GM18909 (cell line): ENCODE results near the gene CBY1.

Experiments
- ATAC-seq: cut with Tn5 transposase; IDR thresholded peaks from one replicate; pipeline ENCODE4 v1.9.1; 2021; ENCODE audit warnings: mild to moderate bottlenecking; ENCODE audit not compliant: unreplicated experiment, poor library complexity

CBY1 gene

DNA sequence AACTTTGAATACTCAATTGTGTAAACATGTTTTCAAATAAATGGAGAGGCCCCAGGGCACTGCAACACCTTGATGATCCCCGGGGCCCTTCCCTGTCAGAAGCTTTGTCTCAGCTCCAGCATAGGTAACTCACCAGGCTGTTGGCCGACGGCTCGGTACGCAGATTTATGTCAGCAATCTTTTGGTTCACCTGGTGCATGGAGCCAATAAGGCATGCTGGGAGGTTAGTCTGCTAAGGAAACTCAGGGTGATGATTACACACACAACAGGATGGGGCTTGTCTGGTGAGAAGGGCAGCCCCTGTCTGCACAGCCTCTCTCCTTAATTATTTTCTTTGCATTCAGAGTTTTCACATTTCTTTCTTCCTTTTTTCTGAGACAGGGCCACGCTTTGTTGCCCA, 11.0 kb upstream of the CBY1 start:
- no peak for ATAC-seq

DNA sequence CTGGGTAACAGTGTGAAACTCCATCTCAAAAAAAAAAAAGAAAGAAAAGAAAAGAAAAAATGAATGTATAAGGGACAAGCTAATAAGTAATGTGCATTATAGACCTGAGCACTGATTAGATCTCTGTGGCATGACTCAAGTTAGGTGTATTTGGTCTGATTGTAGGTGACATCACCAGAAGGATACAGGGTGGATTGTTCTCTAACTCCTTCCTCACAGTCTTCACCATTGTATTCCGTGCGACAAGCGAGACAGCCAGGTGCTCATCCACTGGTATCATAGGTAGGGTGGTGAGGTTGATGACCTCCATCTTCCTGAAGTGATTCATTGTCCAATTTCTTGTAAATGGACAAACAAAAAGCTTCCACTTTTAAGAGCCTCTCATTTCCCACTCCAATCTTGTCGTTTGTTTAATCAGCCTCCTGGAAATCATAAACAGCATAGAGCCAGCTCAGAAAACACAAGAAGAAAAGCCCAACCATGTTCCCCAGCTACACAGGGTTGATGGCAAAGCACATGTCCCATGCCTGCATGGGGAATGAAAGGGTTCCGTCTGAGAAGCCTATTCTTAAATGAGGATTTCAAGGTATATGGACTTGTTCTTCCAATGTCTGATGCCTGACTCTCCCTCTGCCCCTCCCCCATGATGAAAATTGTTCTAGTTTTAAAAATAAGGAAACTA, 6.5 kb upstream of the CBY1 start:
- ATAC-seq = no peak

DNA sequence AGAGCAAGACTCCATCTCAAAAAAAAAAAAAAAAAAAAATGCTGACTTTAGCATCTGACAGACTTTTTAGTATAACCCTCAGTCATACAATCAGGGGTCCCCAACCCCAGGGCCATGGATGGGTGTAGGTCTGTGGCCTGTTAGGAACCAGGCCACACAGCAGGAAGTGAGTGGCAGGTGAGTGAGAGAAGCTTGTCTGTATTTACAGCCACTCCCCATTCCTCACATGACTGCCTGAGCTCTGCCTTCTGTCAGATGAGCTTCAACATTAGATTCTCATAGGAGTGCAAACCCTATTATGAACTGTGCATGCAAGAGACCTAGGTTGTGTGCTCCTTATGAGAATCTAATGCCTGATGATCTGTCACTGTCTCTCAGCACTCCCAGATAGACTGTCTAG, 3.6 kb upstream of the CBY1 start:
- ATAC-seq = no peak

DNA sequence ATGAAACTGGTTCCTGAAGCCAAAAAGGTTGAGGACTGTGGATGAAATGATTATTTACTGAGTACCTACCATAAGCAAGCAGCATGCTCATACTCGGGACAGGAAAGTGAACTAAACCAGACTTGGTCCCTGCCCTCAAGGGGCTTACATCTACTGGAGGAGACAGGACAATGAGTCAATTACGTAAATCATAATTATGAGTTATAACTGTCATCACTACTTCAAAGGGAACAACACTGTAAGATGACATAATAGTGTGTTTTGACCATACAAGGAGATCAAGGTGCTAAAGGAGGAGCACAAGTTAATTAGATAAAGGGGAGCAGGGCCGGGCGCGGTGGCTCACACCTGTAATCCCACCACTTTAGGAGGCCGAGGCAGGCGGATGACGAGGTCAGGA, 2.7 kb upstream of the CBY1 start:
- no peak for ATAC-seq

DNA sequence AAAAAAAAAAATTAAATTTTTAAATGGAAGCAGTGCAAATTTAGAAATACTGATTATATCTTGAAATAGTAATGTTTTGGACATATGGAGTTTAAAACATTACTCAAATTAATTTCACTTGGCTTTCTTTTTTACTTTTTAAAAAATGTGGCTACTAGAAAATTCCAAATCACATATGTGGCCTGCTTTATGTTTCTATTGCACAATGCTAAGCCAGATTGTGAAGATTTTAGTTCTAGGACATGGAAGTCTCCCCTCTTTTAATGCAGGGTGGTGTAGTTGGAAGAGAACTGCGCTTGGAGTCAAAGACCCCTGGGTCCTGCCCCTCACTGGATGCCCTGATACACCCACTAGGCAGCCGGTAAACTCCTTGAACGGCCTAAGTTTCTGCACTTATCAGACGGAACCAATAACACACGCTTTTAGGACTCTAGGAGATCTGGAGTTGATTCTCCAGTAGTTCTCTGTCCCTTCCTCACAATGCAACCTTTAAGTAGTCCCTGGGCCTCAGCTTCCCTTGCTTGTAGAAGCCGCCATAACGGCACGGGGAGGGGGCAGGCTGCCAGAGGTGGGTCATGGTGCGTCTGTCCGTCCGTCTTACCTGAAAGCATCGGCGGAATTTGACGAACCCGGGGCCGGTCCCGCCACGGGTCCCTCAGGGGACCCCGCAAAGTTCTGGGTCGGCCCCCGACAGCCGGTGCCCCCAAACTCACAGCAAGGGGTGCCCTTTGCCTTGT, 751 bp upstream of the CBY1 start:
- ATAC-seq = peak; percentile 16

DNA sequence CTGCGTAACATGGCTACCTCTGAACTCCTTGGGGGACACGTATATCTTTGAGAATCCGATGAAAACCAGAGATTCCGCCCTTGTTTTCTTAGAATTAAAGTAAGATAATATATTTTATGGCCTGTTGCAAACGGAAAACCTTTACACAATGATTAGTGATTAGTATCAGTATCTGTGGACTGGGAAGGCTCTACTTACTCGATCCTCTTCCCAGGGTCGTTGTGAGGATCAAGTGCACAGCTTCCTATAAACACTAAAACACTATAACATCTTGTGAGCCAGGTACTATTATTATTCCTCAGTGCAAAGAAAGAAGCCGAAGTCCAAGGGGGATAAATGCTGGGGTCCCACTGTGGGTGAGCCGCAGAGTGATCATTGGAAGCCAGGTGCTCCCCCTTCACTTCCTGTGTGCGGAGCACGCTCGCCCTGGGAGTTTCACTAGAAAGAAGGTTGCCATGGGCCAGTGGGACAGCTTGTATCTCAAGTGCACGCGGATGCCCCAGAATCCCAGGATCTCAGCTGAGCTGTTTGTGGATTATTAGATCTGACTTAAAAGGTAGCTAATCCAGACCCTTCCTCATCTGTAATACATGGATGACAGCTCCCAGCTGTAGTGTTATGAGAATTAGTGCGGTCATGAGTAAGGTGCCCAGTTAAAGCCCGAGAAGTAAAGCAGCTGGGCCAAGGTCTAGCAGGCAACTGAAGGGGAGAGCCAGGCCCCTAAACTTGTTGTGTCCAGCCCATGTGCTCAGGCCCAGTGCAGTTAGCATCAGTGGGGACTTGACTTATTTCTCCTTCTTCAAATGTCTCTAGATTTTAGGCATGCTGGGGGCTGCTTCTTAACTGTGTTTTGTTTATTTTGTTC, 839 bp downstream of the CBY1 start:
- ATAC-seq = no peak

DNA sequence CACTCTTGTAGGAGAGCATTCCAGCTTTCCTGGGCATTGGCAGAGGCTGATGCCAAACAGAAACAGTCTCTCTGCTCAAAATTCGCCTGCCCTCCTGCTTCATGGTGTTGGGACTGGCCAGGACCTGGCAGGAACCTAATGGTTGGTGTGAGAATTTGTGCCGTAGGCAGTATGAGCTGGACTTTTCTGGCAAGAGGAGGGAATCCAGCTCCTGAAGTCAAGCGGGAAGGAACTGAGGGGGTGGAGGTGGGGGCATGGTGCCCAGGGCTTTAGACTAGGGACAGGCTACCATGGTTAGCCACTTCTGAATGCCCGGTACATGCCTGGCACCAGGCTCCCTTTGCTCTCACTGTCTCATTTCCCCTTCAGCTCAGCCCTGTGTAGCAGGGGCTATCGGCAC, 18.4 kb downstream of the CBY1 start:
- ATAC-seq = no peak

DNA sequence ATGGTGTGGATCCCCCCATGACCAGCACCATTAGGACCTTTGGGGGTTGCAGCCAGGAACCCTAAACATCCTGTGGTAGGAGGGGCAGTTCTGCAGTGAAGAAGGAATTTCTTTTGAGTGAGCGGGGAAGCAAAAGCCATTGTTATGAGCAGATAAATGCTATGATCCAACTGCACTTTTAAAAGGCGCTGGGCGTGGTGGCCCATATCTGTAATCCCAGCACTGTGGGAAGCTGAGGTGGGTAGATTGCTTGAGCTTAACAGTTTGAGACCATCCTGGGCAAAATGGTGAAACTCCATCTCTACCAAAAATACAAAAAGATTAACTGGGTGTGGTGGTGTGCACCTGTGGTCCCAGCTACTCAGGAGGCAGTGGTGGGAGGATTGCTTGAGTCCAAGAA, 19.4 kb downstream of the CBY1 start:
- ATAC-seq = no peak

DNA sequence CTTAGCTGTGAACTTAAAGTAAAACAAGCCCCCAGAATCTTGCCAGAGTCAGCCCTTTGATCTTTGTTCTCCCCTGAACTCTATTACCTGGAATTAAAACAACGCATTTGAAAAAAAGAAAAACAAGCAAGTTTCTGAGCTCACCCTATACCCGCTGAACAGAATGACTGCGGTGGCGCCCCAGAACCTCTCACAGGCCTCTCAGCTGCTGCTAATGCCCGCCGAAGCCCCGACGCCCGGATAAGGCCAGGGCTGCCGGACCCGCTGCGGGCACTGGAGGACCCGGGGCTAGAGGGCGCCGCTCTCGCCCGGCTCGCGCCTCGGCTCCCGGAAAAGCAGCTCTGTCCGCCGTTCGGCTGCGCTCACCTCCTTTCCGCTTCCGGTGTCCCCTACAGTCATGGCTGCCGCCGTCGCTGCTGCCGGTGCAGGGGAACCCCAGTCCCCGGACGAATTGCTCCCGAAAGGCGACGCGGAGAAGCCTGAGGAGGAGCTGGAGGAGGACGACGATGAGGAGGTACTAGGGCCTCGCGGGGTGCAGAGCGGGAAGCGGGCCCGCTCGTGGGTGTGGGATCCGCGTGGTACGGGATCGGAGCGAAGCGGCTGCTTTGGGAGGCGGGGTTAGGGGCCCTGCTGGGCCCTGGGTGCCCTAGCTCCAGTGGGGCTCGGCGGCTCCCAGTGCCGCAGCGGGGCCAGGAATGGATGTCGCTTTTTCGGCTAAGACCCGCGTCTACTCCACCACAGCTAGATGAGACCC, 25.3 kb downstream of the CBY1 start, which contains the start of gene TOMM22:
TSS of gene TOMM22 (plus strand) at position 376 of the 754 bp plus-strand sequence. CDS start at position 398, 22 bp downstream.
- ATAC-seq = peak; percentile 89

DNA sequence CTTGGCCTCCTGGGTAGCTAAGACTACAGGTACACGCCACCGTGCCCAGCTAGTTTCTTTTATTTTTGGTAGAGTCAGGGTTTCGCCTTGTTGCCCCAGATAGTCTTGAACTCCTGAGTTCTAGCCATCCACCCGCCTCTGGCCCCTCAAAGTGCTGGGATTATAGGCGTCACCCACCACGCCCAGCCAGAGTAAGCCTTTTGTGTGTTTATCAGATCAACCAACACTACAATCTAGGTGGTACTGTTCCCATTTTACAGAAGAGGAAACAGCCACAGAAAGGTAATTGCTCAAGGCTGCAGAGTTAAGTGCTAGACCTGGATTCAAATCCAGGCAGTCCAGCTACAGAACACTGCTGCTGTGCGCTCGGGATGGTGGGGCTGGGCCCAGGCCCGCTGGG, 28.5 kb downstream of the CBY1 start:
- ATAC-seq = no peak

DNA sequence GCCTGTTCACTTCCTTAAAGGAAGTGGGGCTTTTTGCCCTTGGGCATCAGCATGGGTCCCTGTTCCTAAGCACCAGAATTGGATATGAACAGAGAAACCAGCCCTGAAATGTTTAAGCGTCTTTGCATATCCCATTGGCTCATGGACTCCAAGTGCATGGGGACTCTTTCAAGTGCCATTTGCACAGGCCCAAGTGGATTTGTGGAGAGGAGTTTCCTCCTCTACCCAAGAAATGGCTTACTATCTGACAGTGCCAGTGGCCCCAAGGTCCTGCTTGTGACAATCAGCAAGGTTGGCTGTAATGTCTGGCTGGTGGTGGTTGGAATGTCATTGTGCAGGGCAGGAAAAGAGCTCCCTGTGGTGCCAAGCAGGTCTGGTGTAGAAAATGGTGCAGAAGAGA, 29.3 kb downstream of the CBY1 start:
- no peak for ATAC-seq

DNA sequence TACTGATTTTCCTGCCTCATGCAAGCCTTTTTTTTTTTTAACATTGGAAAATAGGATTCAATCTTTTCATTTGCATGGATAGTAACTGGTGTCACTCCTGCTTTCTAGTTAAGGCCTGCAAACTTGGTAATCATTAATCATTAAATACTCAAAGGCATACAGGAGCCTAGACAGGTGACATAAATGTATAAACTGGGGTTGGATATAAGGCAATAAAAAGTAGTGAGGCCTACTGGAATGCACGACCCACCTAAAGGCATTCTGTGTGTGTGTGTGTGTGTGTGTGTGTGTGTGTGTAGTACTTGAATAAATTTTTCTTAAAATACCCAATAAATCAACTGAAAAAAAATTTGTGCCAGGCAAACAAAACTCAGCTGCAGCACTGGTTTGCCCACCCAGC, 33.2 kb downstream of the CBY1 start:
- ATAC-seq = no peak

DNA sequence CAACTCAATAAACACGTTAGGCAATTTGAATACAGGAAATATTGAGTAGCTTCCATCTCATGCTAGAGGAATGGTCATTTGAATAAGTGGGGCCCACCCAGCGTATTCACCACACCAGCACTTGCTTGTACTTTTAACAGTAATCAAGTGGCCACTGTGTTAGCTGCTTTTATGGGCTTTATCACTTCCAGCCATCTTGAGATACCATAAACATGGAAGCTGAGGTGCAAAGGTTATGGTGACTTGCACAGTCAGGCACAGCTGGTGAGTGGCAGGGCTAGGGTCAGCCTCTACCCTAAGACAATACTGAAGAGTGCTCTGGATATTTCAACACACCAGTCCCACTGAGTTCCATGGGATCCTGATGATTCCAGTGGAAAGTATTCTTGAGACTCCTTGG, 37.6 kb downstream of the CBY1 start:
- no peak for ATAC-seq

DNA sequence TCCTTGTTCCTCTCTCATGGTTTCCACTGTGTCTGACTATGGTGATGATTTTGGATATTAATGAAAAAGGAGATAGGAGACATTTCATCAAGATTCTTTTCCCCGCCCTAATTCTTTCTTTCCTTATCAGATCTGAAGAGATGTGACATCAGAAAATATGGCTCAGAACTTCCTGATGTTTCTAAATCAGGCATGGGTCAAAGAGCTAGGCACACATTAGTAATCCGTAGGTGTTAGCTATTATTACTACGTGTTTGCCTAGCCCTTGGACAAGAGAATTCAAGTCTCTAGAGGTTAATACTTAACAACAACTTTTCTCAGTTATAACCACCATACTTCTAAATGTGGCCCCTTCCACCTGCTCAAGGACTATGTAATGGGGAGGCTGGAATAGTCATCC, 38.5 kb downstream of the CBY1 start:
- no peak for ATAC-seq

DNA sequence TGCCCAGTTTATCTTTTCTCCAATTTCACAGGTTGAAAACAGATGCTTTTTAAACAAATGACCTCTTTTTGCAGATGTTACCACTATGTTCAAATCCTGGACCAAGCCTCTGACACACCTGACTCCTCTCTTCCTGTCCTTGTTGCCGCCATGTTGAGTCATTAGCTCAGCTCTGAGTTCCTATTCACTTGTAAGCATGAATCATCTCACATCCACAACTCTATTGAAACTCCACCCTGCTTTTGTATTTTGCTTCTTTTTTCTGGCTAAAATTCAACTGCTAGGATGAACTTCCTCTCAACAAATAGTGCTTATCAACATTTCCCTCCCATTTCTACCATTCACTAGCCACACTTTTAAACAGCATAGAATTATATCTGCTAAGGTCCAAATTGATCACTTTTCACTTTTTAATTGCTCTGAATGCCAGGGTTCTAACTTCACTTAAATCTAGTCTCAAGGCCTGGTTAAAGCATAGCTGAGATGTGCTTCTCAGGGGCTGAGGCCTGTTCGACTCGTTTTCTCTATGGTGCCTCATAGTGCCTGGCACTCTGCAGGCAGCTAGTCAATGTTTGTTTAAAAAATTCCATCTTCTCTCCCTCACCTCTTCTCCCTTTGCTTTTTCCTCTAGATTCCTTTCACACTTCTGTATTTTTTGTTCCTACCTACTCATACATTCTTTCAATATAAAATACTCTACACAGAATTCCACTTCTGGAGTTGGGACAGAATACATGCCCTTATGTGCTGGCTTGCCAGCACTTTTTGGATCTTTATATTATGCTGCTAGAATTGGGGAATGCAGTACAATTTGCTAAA, 40.4 kb downstream of the CBY1 start:
- ATAC-seq = no peak

DNA sequence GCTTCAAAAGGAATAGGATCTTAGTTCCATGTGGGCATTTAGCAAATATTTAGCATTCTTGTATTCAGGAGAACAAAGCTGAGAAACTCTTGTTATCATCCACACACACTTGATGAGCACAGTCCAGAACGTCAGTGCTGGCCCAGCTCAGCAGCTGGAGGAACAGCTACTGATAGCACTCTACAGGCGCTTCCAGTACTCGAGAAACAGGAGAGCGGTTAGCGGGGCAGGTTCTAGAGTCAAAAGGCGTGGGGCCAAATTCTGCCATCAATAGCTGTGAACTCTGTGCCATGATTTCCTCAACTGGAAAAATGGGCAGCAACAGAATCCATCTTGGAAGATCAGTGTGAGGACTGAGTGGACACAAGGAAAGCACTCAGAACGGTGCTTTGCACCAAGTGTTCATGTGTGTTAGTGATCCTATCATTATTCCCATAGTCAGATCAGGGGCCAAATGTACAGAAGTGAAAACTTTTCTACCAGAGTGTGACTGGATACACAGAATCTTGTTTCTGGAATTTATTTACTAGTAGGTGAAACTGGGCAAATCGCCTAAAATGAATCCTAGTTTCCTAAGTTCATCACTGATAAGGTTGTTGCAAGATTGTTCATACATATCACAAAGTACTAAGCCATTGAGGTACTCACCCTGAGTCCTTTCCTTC, 41.1 kb downstream of the CBY1 start:
- no peak for ATAC-seq

DNA sequence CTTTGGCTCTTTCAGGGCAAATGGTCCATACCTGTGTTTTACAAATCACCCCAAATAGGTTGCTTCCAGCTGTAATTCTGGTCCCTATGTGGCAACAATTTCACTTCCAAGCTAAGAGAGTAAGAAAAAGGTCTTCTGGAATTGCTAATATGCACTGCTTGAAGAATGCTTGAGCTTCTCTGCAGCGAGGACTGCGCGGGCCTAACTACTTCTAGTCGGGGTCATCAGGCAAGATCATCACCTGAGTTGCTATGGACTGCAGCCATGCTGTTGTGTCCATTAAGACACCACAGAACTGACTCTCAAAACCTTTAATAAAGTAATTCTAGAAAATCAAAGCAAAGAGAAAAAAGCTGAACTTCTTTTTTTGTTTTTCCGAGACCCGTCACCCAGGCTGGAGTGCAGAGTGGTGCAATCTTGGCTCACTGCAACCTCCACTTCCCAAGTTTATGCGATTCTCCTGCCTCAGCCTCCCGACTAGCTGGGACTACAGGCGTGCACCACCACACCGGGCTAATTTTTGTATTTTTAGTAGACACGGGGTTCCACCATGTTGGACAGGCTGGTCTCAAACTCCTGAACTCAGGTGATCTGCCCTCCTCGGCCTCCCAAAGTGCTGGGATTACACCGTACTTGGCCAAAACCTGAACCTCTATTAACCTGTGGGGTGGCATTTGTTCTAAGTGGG, 42.1 kb downstream of the CBY1 start:
- no peak for ATAC-seq

DNA sequence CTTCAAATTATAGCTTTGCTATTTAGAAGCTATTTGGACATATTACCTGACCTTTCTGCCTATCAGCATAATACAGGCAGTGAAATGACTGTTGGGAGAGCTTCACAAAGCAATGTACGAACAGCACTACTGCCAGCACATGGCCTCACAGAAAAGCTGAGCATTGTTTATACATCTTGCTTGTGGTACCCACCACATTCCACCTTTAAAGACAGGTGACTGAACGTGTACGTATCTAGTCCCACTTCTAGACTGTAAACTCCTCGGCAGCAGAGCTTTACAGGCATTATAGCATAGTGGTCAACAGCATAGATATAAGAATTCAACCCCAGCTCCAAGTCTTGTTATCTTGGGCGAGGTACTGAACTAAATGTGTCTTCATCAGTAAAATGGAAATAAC, 42.7 kb downstream of the CBY1 start:
- no peak for ATAC-seq

DNA sequence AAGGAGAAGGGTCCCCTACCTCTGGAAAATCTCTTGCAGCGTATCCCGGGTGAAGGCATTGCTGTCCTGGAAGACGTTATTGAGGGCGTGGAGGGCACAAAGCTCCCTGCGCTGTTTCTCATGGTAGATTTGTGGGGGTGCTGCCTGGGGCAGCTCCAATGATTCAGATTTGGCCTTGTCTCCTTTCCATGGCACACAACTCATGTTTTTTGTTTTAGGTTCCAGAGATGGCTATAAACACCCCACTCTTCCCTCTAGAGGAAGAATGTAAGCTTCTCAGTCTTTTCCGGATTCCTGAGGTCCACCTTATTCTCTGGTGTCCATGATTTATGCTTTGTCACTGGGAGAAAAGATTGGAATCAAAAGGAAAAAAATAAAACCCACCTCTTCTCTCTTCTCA, 43.3 kb downstream of the CBY1 start:
- no peak for ATAC-seq
